IMR-90 (cell line): ENCODE data around the gene SIT1. TPM values are rescaled to one million over a fixed set of nuclear protein-coding genes. Genes with fewer than 3 reads are reported as not detected.

Experiments used
- ATAC-seq: fragments of 200-7000 bp; cut with Tn5 transposase; 2 replicates; pipeline ENCODE4 v1.9.1; 2020; ENCODE audit warnings: low read depth, mild to moderate bottlenecking, moderate library complexity
- BruUV-seq: library from RNA; stranded (reverse); fragments of 400-500 nt; replicated peaks from 2 replicates; lab custom pipeline; 2021; lab: Mats Ljungman, UMichigan
- CTCF ChIA-PET: fragments of 300-600 bp; formaldehyde crosslinking; extraction: SDS; loops from one replicate; lab custom pipeline; 2021; ENCODE audit warnings: antibody characterized with exemption; lab: Yijun Ruan, JAX
- POLR2A ChIA-PET: fragments of 300-600 bp; sonication (Branson Sonifier 250); formaldehyde crosslinking; loops from one replicate; lab custom pipeline; 2022; ENCODE audit warnings: antibody characterized with exemption; ENCODE audit not compliant: unreplicated experiment; lab: Charles Lee
- DNase-seq: peaks from one replicate; pipeline ENCODE4 v3.0.0; 2013
- H2AFZ ChIP-seq: replicated peaks from 2 replicates; pipeline ENCODE3; 2013; ENCODE audit warnings: low read length, mild to moderate bottlenecking; ENCODE audit not compliant: poor library complexity
- H2AK5ac ChIP-seq: 2 replicates; pipeline ENCODE4 v1.6.1; 2013; ENCODE audit warnings: low read depth, low read length, inconsistent platforms
- H2AK9ac ChIP-seq: replicated peaks from 2 replicates; pipeline ENCODE3; 2013; ENCODE audit warnings: mild to moderate bottlenecking, low read depth, low read length, moderate library complexity; ENCODE audit not compliant: poor library complexity
- H2BK120ac ChIP-seq: 2 replicates; pipeline ENCODE4 v1.6.1; 2013; ENCODE audit warnings: low read depth, low read length, inconsistent platforms
- H2BK15ac ChIP-seq: 3 replicates; pipeline ENCODE4 v1.6.1; 2013; ENCODE audit warnings: low read depth, low read length, inconsistent platforms
- H2BK20ac ChIP-seq: 2 replicates; pipeline ENCODE4 v1.6.1; 2013; ENCODE audit warnings: low read depth, mild to moderate bottlenecking, inconsistent platforms, low read length, moderate library complexity
- H2BK5ac ChIP-seq: 2 replicates; pipeline ENCODE4 v1.6.1; 2013; ENCODE audit warnings: mild to moderate bottlenecking, low read depth, low read length, inconsistent platforms; ENCODE audit not compliant: poor library complexity, severe bottlenecking
- H3K14ac ChIP-seq: replicated peaks from 2 replicates; pipeline ENCODE4 v1.6.1; 2013; ENCODE audit warnings: low read depth, low read length, inconsistent platforms
- H3K18ac ChIP-seq: 2 replicates; pipeline ENCODE4 v1.6.1; 2013; ENCODE audit warnings: low read depth, low read length, control low read depth
- H3K23ac ChIP-seq: 2 replicates; pipeline ENCODE4 v1.6.1; 2013; ENCODE audit warnings: low read depth, low read length, inconsistent platforms
- H3K27ac ChIP-seq: 2 replicates; pipeline ENCODE4 v1.5.1; 2013; ENCODE audit warnings: mild to moderate bottlenecking, control low read depth, low read length; ENCODE audit not compliant: insufficient read depth
- H3K27me3 ChIP-seq: 2 replicates; pipeline ENCODE4 v1.6.1; 2013; ENCODE audit warnings: low read length; ENCODE audit not compliant: control insufficient read depth, insufficient read depth
- H3K36me3 ChIP-seq: 2 replicates; pipeline ENCODE4 v1.6.1; 2013; ENCODE audit warnings: low read length, mixed read lengths; ENCODE audit not compliant: control insufficient read depth, insufficient read depth
- H3K4ac ChIP-seq: 2 replicates; pipeline ENCODE4 v1.6.1; 2013; ENCODE audit warnings: low read depth, low read length, inconsistent platforms
- H3K4me1 ChIP-seq: 2 replicates; pipeline ENCODE4 v1.6.1; 2013; ENCODE audit warnings: low read length, mixed read lengths; ENCODE audit not compliant: control insufficient read depth, insufficient read depth
- H3K4me2 ChIP-seq: 2 replicates; pipeline ENCODE4 v1.6.1; 2013; ENCODE audit warnings: low read depth, mild to moderate bottlenecking, control low read depth, low read length, moderate library complexity
- H3K4me3 ChIP-seq: 2 replicates; pipeline ENCODE4 v1.5.1; 2013; ENCODE audit warnings: low read depth, mild to moderate bottlenecking, control low read depth, low read length, moderate library complexity; ENCODE audit not compliant: insufficient read depth
- H3K56ac ChIP-seq: 2 replicates; pipeline ENCODE4 v1.6.1; 2013; ENCODE audit warnings: low read length, inconsistent platforms; ENCODE audit not compliant: insufficient read depth; ENCODE audit errors: extremely low read depth
- H3K79me1 ChIP-seq, 2 experiments: 2 replicates each; pipeline ENCODE4 v1.6.1; 2013; ENCODE audit warnings: low read length in 2 of 2, inconsistent platforms in 1 of 2, low read depth in 1 of 2
- H3K9ac ChIP-seq: 2 replicates; pipeline ENCODE4 v1.6.1; 2013; ENCODE audit warnings: low read depth, low read length, control low read depth
- H3K9me1 ChIP-seq: 2 replicates; pipeline ENCODE4 v1.6.1; 2013; ENCODE audit warnings: low read length, inconsistent platforms; ENCODE audit not compliant: insufficient read depth
- H3K9me3 ChIP-seq: 2 replicates; pipeline ENCODE4 v1.6.1; 2013; ENCODE audit warnings: low read length; ENCODE audit not compliant: control insufficient read depth, insufficient read depth
- H4K20me1 ChIP-seq: 2 replicates; pipeline ENCODE4 v1.6.1; 2013; ENCODE audit warnings: low read length, inconsistent platforms; ENCODE audit not compliant: insufficient read depth
- H4K5ac ChIP-seq: 2 replicates; pipeline ENCODE4 v1.6.1; 2013; ENCODE audit warnings: mild to moderate bottlenecking, low read depth, low read length, control low read depth
- H4K8ac ChIP-seq, 2 experiments: 2 replicates each; pipeline ENCODE4 v1.6.1; 2013; ENCODE audit warnings: low read depth in 2 of 2, low read length in 2 of 2, control low read depth in 1 of 2, inconsistent platforms in 1 of 2
- H4K91ac ChIP-seq: 2 replicates; pipeline ENCODE4 v1.6.1; 2013; ENCODE audit warnings: low read depth, low read length, inconsistent platforms; ENCODE audit not compliant: insufficient read depth
- CEBPB ChIP-seq: IDR thresholded peaks from 2 replicates; pipeline ENCODE4 v1.6.1; 2012; ENCODE audit warnings: low read depth, low read length, improper control_type of control experiment
- MAFK ChIP-seq: IDR thresholded peaks from 2 replicates; pipeline ENCODE4 v1.6.1; 2012; ENCODE audit warnings: low read depth, low read length, improper control_type of control experiment
- MXI1 ChIP-seq: IDR thresholded peaks from 2 replicates; pipeline ENCODE4 v1.6.1; 2012; ENCODE audit warnings: low read depth, mild to moderate bottlenecking, low read length, moderate library complexity, borderline replicate concordance
- RCOR1 ChIP-seq: IDR thresholded peaks from 2 replicates; pipeline ENCODE4 v1.6.1; 2012; ENCODE audit warnings: mild to moderate bottlenecking, low read length, improper control_type of control experiment; ENCODE audit not compliant: insufficient replicate concordance
- RFX5 ChIP-seq: IDR thresholded peaks from 2 replicates; pipeline ENCODE4 v1.8.0; 2012; ENCODE audit warnings: low read depth, mild to moderate bottlenecking, low read length, moderate library complexity
- WGBS, 2 experiments: methylation state at CpG; one replicate each; pipeline versions ENCODE4 v1.1.5 to v1.1.7; 2013; ENCODE audit warnings: missing lambda C conversion rate in 2 of 2; ENCODE audit not compliant: insufficient read length in 1 of 2; ENCODE audit errors: extremely low coverage in 2 of 2; 5-methylcytosine and 5-hydroxymethylcytosine counted together
- dilution Hi-C: fragments of 300-500 bp; cut with HindIII; formaldehyde crosslinking; loops from one replicate; pipeline ENCODE4 v1.14.3; 2018; ENCODE audit warnings: low sequenced_read_pairs; ENCODE audit not compliant: unreplicated experiment
- in situ Hi-C: fragments of 300-500 bp; cut with MboI; formaldehyde crosslinking; loops from 3 replicates; pipeline ENCODE4 v1.14.3; 2019; ENCODE audit warnings: low sequenced_read_pairs, inconsistent platforms, mixed read lengths
- intact Hi-C: fragments of 100-400 bp; cut with micrococcal nuclease; formaldehyde crosslinking; loops from 2 replicates; pipeline ENCODE4 v1.10.0; 2022
- polyA plus RNA-seq, 3 experiments: library from polyadenylated mRNA; depleted of rRNA; stranded (reverse); fragments of >200 nt; gene quantifications; 2 replicates each; pipeline ENCODE4 v1.2.3, GENCODE V29; 2012; ENCODE audit warnings: low replicate concordance in 1 of 3
- total RNA-seq: library from RNA; depleted of rRNA; stranded (reverse); fragments of >200 nt; gene quantifications from 2 replicates; pipeline ENCODE4 v1.2.3, GENCODE V29; 2012
- TF ChIP-seq, protein P1 (sequence below): fragments of 150-350 bp; IDR thresholded peaks from 2 replicates; pipeline ENCODE4 v1.6.1; 2017; ENCODE audit warnings: mild to moderate bottlenecking, antibody characterized with exemption, low read length, low read depth

The SIT1 gene
- total and polyA plus RNA-seq, 2 of the 4 experiments (the other 2 are of a cell fraction): not detected

DNA sequence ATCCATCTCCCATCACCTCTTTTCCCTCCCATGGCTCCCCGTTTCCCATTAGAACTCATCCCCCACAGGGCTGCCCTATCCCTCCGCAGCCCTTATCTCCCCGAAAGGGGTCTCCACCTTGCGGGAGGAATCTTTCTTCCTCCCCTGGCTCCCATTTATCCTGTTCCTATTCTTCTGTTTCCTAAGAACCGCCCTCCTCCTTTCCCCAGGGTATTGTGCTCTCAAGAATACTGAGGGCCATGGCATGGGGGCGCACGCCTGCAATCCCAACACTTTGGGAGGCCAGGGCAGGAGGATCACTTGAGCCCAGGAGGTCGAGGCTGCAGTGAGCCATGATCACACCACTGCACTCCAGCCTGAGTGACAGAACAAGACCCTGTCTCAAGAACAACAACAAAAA lies 33.2 kb downstream of the SIT1 start:
- Histone ChIP-seq H4K91ac (no peak overlapping the region), H4K5ac (peak overlapping the region; percentile 49; the same call in 1 of the 2 replicates), H3K4ac (no peak overlapping the region), H3K4me3 (no peak overlapping the region), H2BK120ac (no peak overlapping the region), H3K14ac (no peak overlapping the region), H2BK20ac (no peak overlapping the region), H4K8ac (peak overlapping the region; percentile 87 to 90; a peak in 2 of 4 replicates), H3K9me1 (no peaks in the 10 kb centered on the region), H3K23ac (no peak overlapping the region), H2AFZ (peak overlapping the region; percentile 94), H3K27me3 (peaks cover 68% of the 10 kb centered on the region), H3K9me3 (no peaks in the 10 kb centered on the region; the same call in 1 of the 2 replicates), H3K79me1 (no peaks in the 10 kb centered on the region), H3K27ac (no peak overlapping the region), H4K20me1 (no peaks in the 10 kb centered on the region), H3K9ac (no peak overlapping the region), H3K4me2 (peak overlapping the region; percentile 84; the same call in 1 of the 2 replicates), H2BK5ac (no peak overlapping the region), H3K36me3 (no peaks in the 10 kb centered on the region), H2AK5ac (no peak overlapping the region), H3K56ac (no peak overlapping the region), H3K4me1 (no peaks in the 10 kb centered on the region), H2BK15ac (no peak overlapping the region), H2AK9ac (no peak overlapping the region), H3K18ac (no peak overlapping the region)
- intact Hi-C loops: no loop called here
- TF ChIP-seq RCOR1 (no peak), CEBPB (no peak), MAFK (no peak), RFX5 (no peak), MXI1 (no peak)
- TF ChIP-seq, protein P1, sequence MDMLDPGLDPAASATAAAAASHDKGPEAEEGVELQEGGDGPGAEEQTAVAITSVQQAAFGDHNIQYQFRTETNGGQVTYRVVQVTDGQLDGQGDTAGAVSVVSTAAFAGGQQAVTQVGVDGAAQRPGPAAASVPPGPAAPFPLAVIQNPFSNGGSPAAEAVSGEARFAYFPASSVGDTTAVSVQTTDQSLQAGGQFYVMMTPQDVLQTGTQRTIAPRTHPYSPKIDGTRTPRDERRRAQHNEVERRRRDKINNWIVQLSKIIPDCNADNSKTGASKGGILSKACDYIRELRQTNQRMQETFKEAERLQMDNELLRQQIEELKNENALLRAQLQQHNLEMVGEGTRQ: no peak
- DNase-seq: no peak
- ChIA-PET POLR2A (no interaction called here), CTCF (no interaction called here)
- in situ Hi-C loops: no loop called here
- WGBS, 2 experiments: 77% methylated on average over 4 of the region's 8 CpGs; no CpG with 5 or more reads in 1 of the 2 experiments
- no TSS peak for BruUV-seq
- ATAC-seq: no peak
- dilution Hi-C loops: no loop called here
